Activated naive CD4-positive, alpha-beta T cell treated with anti-CD3 and anti-CD28 coated beads, Interleukin-2, amount 50 U/mL, for 72 hours (primary cell): ENCODE measurements around the gene ENPP3. TPM values are rescaled to one million over a fixed set of nuclear protein-coding genes. Genes with fewer than 3 reads are reported as not detected.

Experiments used
- ATAC-seq, 2 donors: fragments of 150-1000 bp; cut with Tn5 transposase; 2 replicates each; pipeline ENCODE4 v1.10.0; 2021; ENCODE audit warnings: mild to moderate bottlenecking in 2 of 2, moderate library complexity in 2 of 2
- DNase-seq, 2 donors: peaks; one replicate each; pipeline ENCODE4 v3.0.0; 2021 to 2022; ENCODE audit warnings: low spot score in 2 of 2
- H3K27ac Mint-ChIP-seq, 2 donors: one replicate each; pipeline ENCODE4 v1.8.0; 2022; ENCODE audit warnings: mild to moderate bottlenecking in 2 of 2, mixed read lengths in 2 of 2
- H3K36me3 Mint-ChIP-seq, 2 donors: one replicate each; pipeline ENCODE4 v1.8.0; 2022; ENCODE audit warnings: mixed read lengths in 2 of 2
- H3K9me3 Mint-ChIP-seq, 2 donors: one replicate each; pipeline ENCODE4 v1.8.0; 2022; ENCODE audit warnings: mixed read lengths in 2 of 2
- total RNA-seq, 2 donors: library from RNA; stranded (reverse); gene quantifications; one replicate each; pipeline ENCODE4 v1.2.3, GENCODE V29; 2022

Gene ENPP3
- total RNA-seq, 2 donors from 2014 or later, result 0.18 to 1.4 TPM

GRCh38 chr6:131635384-131636340 is 1.4 kb upstream of the ENPP3 start:
- H3K9me3 Mint-ChIP-seq, result no peaks in the 10 kb centered on the region
- no peak for ATAC-seq
- no peak overlapping the region for H3K27ac Mint-ChIP-seq
- H3K36me3 Mint-ChIP-seq, result no peaks in the 10 kb centered on the region
- DNase-seq, result no peak

GRCh38 chr6:131638013-131638412 is 911 bp downstream of the ENPP3 start:
- ATAC-seq (no peak), DNase-seq (no peak)
- no peak overlapping the region for H3K27ac Mint-ChIP-seq
- no peaks in the 10 kb centered on the region for H3K36me3 Mint-ChIP-seq
- no peaks in the 10 kb centered on the region for H3K9me3 Mint-ChIP-seq

GRCh38 chr6:131640100-131640499 is 3.0 kb downstream of the ENPP3 start:
- DNase-seq, result peak in 1 of 2 donors; percentile 8

GRCh38 chr6:131640576-131640975 is 3.5 kb downstream of the ENPP3 start:
- no peak for ATAC-seq
- H3K9me3 Mint-ChIP-seq, result no peaks in the 10 kb centered on the region
- no peak overlapping the region for H3K27ac Mint-ChIP-seq
- DNase-seq, result no peak
- H3K36me3 Mint-ChIP-seq, result no peaks in the 10 kb centered on the region

More at GRCh38 chr6:131640100-131640499, 3.0 kb downstream of the ENPP3 start:
- Mint-ChIP-seq H3K36me3 (no peaks in the 10 kb centered on the region), H3K27ac (no peak overlapping the region), H3K9me3 (no peaks in the 10 kb centered on the region)
- ATAC-seq, result peak; percentile 18 to 96

- no peak overlapping the region for H3K27ac Mint-ChIP-seq
Measured at GRCh38 chr6:131641554-131641953, 4.5 kb downstream of the ENPP3 start.

GRCh38 chr6:131642565-131642964 is 5.5 kb downstream of the ENPP3 start:
- H3K27ac Mint-ChIP-seq, result no peak overlapping the region

More at GRCh38 chr6:131641554-131641953, 4.5 kb downstream of the ENPP3 start:
- H3K36me3 Mint-ChIP-seq, result no peaks in the 10 kb centered on the region
- ATAC-seq (no peak), DNase-seq (no peak)
- no peaks in the 10 kb centered on the region for H3K9me3 Mint-ChIP-seq

GRCh38 chr6:131642987-131643611 is 6.0 kb downstream of the ENPP3 start:
- DNase-seq, result no peak
- H3K36me3 Mint-ChIP-seq, result no peaks in the 10 kb centered on the region
- no peak for ATAC-seq
- H3K9me3 Mint-ChIP-seq, result no peaks in the 10 kb centered on the region
- H3K27ac Mint-ChIP-seq, result no peak overlapping the region

More at GRCh38 chr6:131642565-131642964, 5.5 kb downstream of the ENPP3 start:
- no peaks in the 10 kb centered on the region for H3K36me3 Mint-ChIP-seq
- DNase-seq (no peak), ATAC-seq (no peak)
- no peaks in the 10 kb centered on the region for H3K9me3 Mint-ChIP-seq

- ATAC-seq, result no peak
- no peak for DNase-seq
- no peaks in the 10 kb centered on the region for H3K36me3 Mint-ChIP-seq
- H3K9me3 Mint-ChIP-seq, result no peaks in the 10 kb centered on the region
- H3K27ac Mint-ChIP-seq, result no peak overlapping the region
Measured at GRCh38 chr6:131643855-131644460, 6.9 kb downstream of the ENPP3 start.

- no peak overlapping the region for H3K27ac Mint-ChIP-seq
- ATAC-seq, result no peak
- DNase-seq, result no peak
- H3K36me3 Mint-ChIP-seq, result no peaks in the 10 kb centered on the region
- no peaks in the 10 kb centered on the region for H3K9me3 Mint-ChIP-seq
Measured at GRCh38 chr6:131644921-131645320, 7.8 kb downstream of the ENPP3 start.

GRCh38 chr6:131645846-131646245 is 8.7 kb downstream of the ENPP3 start:
- DNase-seq (no peak), ATAC-seq (no peak)
- Mint-ChIP-seq H3K36me3 (no peaks in the 10 kb centered on the region), H3K9me3 (no peaks in the 10 kb centered on the region), H3K27ac (no peak overlapping the region)

- Mint-ChIP-seq H3K27ac (no peak overlapping the region), H3K9me3 (no peaks in the 10 kb centered on the region), H3K36me3 (no peaks in the 10 kb centered on the region)
- DNase-seq (no peak), ATAC-seq (no peak)
Measured at GRCh38 chr6:131646249-131646670, 9.2 kb downstream of the ENPP3 start.

GRCh38 chr6:131651782-131652181 is 14.7 kb downstream of the ENPP3 start:
- no peak for DNase-seq
- H3K27ac Mint-ChIP-seq, result no peak overlapping the region
- no peak for ATAC-seq

GRCh38 chr6:131652472-131652871 is 15.4 kb downstream of the ENPP3 start:
- ATAC-seq (no peak), DNase-seq (no peak)
- no peak overlapping the region for H3K27ac Mint-ChIP-seq
- H3K36me3 Mint-ChIP-seq, result no peaks in the 10 kb centered on the region
- no peaks in the 10 kb centered on the region for H3K9me3 Mint-ChIP-seq

More at GRCh38 chr6:131651782-131652181, 14.7 kb downstream of the ENPP3 start:
- Mint-ChIP-seq H3K9me3 (no peaks in the 10 kb centered on the region), H3K36me3 (no peaks in the 10 kb centered on the region)

GRCh38 chr6:131654326-131654725 is 17.2 kb downstream of the ENPP3 start:
- ATAC-seq (no peak), DNase-seq (no peak)
- Mint-ChIP-seq H3K36me3 (no peaks in the 10 kb centered on the region), H3K9me3 (no peaks in the 10 kb centered on the region), H3K27ac (no peak overlapping the region)

- no peak for ATAC-seq
- Mint-ChIP-seq H3K36me3 (no peaks in the 10 kb centered on the region), H3K9me3 (no peaks in the 10 kb centered on the region), H3K27ac (no peak overlapping the region)
- no peak for DNase-seq
Measured at GRCh38 chr6:131655387-131655786, 18.3 kb downstream of the ENPP3 start.

GRCh38 chr6:131655951-131656350 is 18.8 kb downstream of the ENPP3 start:
- DNase-seq (no peak), ATAC-seq (no peak)
- H3K27ac Mint-ChIP-seq, result no peak overlapping the region
- H3K36me3 Mint-ChIP-seq, result no peaks in the 10 kb centered on the region
- no peaks in the 10 kb centered on the region for H3K9me3 Mint-ChIP-seq

- Mint-ChIP-seq H3K36me3 (no peaks in the 10 kb centered on the region), H3K27ac (no peak overlapping the region), H3K9me3 (no peaks in the 10 kb centered on the region)
- DNase-seq, result no peak
- no peak for ATAC-seq
Measured at GRCh38 chr6:131656667-131657066, 19.6 kb downstream of the ENPP3 start.
